Smooth muscle cell (in vitro differentiated cells): ENCODE measurements around the gene CAMTA1. TPM values are rescaled to one million over a fixed set of nuclear protein-coding genes. Genes with fewer than 3 reads are reported as not detected.
A peak's percentile ranks its signal among the peaks of the same experiment; 100 is the strongest.

ENCODE experiments used
- DNase-seq: peaks from one replicate; lab custom pipeline; 2025; ENCODE audit not compliant: unreplicated experiment; lab: John Stamatoyannopoulos, UW
- H2AFZ ChIP-seq: fragments of 200-600 bp; sonication (generic); 2 replicates; pipeline ENCODE4 v1.6.0; 2016; ENCODE audit warnings: antibody characterized with exemption, low read depth, mild to moderate bottlenecking
- H3F3A ChIP-seq: fragments of 200-600 bp; sonication (generic); 2 replicates; pipeline ENCODE4 v1.6.0; 2017; ENCODE audit warnings: antibody characterized with exemption, low read depth
- H3K27ac ChIP-seq: fragments of 200-600 bp; sonication (generic); 2 replicates; pipeline ENCODE4 v1.5.1; 2016; ENCODE audit warnings: low read depth, mild to moderate bottlenecking
- H3K27me3 ChIP-seq: fragments of 200-600 bp; sonication (generic); 2 replicates; pipeline ENCODE4 v1.6.1; 2016; ENCODE audit warnings: low read depth, mild to moderate bottlenecking
- H3K36me3 ChIP-seq: fragments of 200-600 bp; sonication (generic); 2 replicates; pipeline ENCODE4 v1.5.1; 2016; ENCODE audit warnings: low read depth
- H3K4me1 ChIP-seq: fragments of 200-600 bp; sonication (generic); 2 replicates; pipeline ENCODE4 v1.5.1; 2016; ENCODE audit warnings: low read depth
- H3K4me2 ChIP-seq: fragments of 200-600 bp; sonication (generic); 2 replicates; pipeline ENCODE4 v1.6.0; 2016; ENCODE audit warnings: mild to moderate bottlenecking
- H3K4me3 ChIP-seq: fragments of 200-600 bp; sonication (generic); 2 replicates; pipeline ENCODE4 v1.5.1; 2016; ENCODE audit warnings: mild to moderate bottlenecking
- H3K79me2 ChIP-seq: fragments of 200-600 bp; sonication (generic); 2 replicates; pipeline ENCODE4 v1.6.0; 2016; ENCODE audit warnings: low read depth, mild to moderate bottlenecking
- H3K9ac ChIP-seq: fragments of 200-600 bp; sonication (generic); 2 replicates; pipeline ENCODE4 v1.6.0; 2016; ENCODE audit warnings: low read depth
- H3K9me3 ChIP-seq: fragments of 200-600 bp; sonication (generic); replicated peaks from 2 replicates; pipeline ENCODE4 v1.5.1; 2016; ENCODE audit warnings: low read depth
- H4K20me1 ChIP-seq: fragments of 200-600 bp; sonication (generic); 2 replicates; pipeline ENCODE4 v1.6.0; 2016; ENCODE audit warnings: low read depth
- CTCF ChIP-seq: fragments of 200-600 bp; sonication (generic); IDR thresholded peaks from 2 replicates; pipeline ENCODE4 v1.5.1; 2017; ENCODE audit warnings: borderline replicate concordance, mild to moderate bottlenecking, antibody characterized with exemption; ENCODE audit not compliant: insufficient read depth, poor library complexity, severe bottlenecking
- WGBS: methylation state at CpG from one replicate; pipeline ENCODE4 v1.1.7; 2016; ENCODE audit warnings: low lambda C conversion rate; 5-methylcytosine and 5-hydroxymethylcytosine counted together
- polyA plus RNA-seq: library from polyadenylated mRNA; unstranded; fragments of >200 nt; fragmentation: Nextera tagmentation; extraction: Ambion mirVana; gene quantifications from 2 replicates; pipeline ENCODE4 v1.2.1, GENCODE V29; 2016
- total RNA-seq: library from RNA; depleted of rRNA; stranded (reverse); fragments of >200 nt; gene quantifications from 2 replicates; pipeline ENCODE4 v1.2.3, GENCODE V29; 2014

The CAMTA1 gene
- total and polyA plus RNA-seq, 2 experiments from 2014 or later, result 139 to 145 TPM

- Histone ChIP-seq H2AFZ (peak overlapping the region; percentile 34), H3K27ac (peak overlapping the region; percentile 72), H3K4me1 (peaks cover 19% of the 10 kb centered on the region), H3F3A (peaks cover 13% of the 10 kb centered on the region), H3K4me2 (peak overlapping the region; percentile 26), H3K36me3 (no peaks in the 10 kb centered on the region), H3K27me3 (no peaks in the 10 kb centered on the region), H4K20me1 (no peaks in the 10 kb centered on the region), H3K9me3 (no peaks in the 10 kb centered on the region), H3K9ac (no peak overlapping the region), H3K4me3 (no peak overlapping the region), H3K79me2 (no peaks in the 10 kb centered on the region)
- DNase-seq, result no peak
- no peak for TF ChIP-seq CTCF
- WGBS, result 43% methylated on average over 8 of the region's 8 CpGs
These were observed 548.4 kb downstream of the CAMTA1 start for GRCh38 chr1:7333620-7334019.

GRCh38 chr1:7334475-7335035, 549.3 kb downstream of the CAMTA1 start:
- Histone ChIP-seq H3K79me2 (no peaks in the 10 kb centered on the region), H3K4me2 (peak overlapping the region; percentile 26)

GRCh38 chr1:7335224-7335879, 550.1 kb downstream of the CAMTA1 start:
- H3K4me2 ChIP-seq, result peak overlapping the region; percentile 26
- no peaks in the 10 kb centered on the region for H3K9me3 ChIP-seq
- H3K27ac ChIP-seq, result peak overlapping the region; percentile 72
- H3K4me3 ChIP-seq, result no peak overlapping the region
- no peaks in the 10 kb centered on the region for H4K20me1 ChIP-seq
- no peak overlapping the region for H2AFZ ChIP-seq
- TF ChIP-seq CTCF, result no peak
- H3K4me1 ChIP-seq, result peaks cover 19% of the 10 kb centered on the region
- no peak overlapping the region for H3K9ac ChIP-seq
- WGBS, result 61% methylated on average over 13 of the region's 13 CpGs
- H3K36me3 ChIP-seq, result no peaks in the 10 kb centered on the region
- no peak for DNase-seq
- no peaks in the 10 kb centered on the region for H3K79me2 ChIP-seq
- no peaks in the 10 kb centered on the region for H3K27me3 ChIP-seq
- H3F3A ChIP-seq, result peaks cover 13% of the 10 kb centered on the region

More at GRCh38 chr1:7334475-7335035, 549.3 kb downstream of the CAMTA1 start:
- Histone ChIP-seq H3K4me1 (peaks cover 19% of the 10 kb centered on the region), H3K9me3 (no peaks in the 10 kb centered on the region), H3K27ac (peak overlapping the region; percentile 72), H4K20me1 (no peaks in the 10 kb centered on the region), H3K4me3 (no peak overlapping the region), H3K27me3 (no peaks in the 10 kb centered on the region), H2AFZ (no peak overlapping the region), H3F3A (peaks cover 13% of the 10 kb centered on the region), H3K9ac (no peak overlapping the region), H3K36me3 (no peaks in the 10 kb centered on the region)
- TF ChIP-seq CTCF, result no peak
- DNase-seq, result no peak
- WGBS, result 16% methylated on average over 10 of the region's 10 CpGs
